Measurements from ENCODE around the gene MARK3.

- TF ChIP-seq CTCF (IDR thresholded peaks at IDR 0.05) (peak in 1 of 7 experiments; percentile 10), POLR2AphosphoS5 (IDR thresholded peaks at IDR 0.05) (no peak), EP300 (IDR thresholded peaks at IDR 0.05) (no peak)
Observed at GRCh38 chr14:103541709-103542604, 156.7 kb downstream of the MARK3 start.
